ENCODE data around the gene TACC2.

TACC2 gene

GRCh38 chr10:122222638-122223037, 233.7 kb downstream of the TACC2 start:
- H3K27ac ChIP-seq, result no peak overlapping the region
- no peak for TF ChIP-seq CTCF (conservative IDR thresholded peaks at IDR 0.05)

GRCh38 chr10:122224159-122224558, 235.2 kb downstream of the TACC2 start:
- no peak for TF ChIP-seq CTCF (conservative IDR thresholded peaks at IDR 0.05)

GRCh38 chr10:122225330-122225729, 236.4 kb downstream of the TACC2 start:
- H3K27ac ChIP-seq, result no peak overlapping the region
- no peak for TF ChIP-seq CTCF (conservative IDR thresholded peaks at IDR 0.05)

More at GRCh38 chr10:122224159-122224558, 235.2 kb downstream of the TACC2 start:
- H3K27ac ChIP-seq, result no peak overlapping the region

- TF ChIP-seq CTCF (conservative IDR thresholded peaks at IDR 0.05), result no peak
- no peak overlapping the region for H3K27ac ChIP-seq
These were observed 238.8 kb downstream of the TACC2 start for GRCh38 chr10:122227754-122228153.

- H3K27ac ChIP-seq, result no peak overlapping the region
- TF ChIP-seq CTCF (conservative IDR thresholded peaks at IDR 0.05), result no peak
These were observed 240.7 kb downstream of the TACC2 start for GRCh38 chr10:122229666-122230065.

GRCh38 chr10:122230222-122230621, 241.3 kb downstream of the TACC2 start:
- no peak overlapping the region for H3K27ac ChIP-seq
- no peak for TF ChIP-seq CTCF (conservative IDR thresholded peaks at IDR 0.05)

- no peak overlapping the region for H3K27ac ChIP-seq
These were observed 243.8 kb downstream of the TACC2 start for GRCh38 chr10:122232769-122233168.

More at GRCh38 chr10:122232769-122233168, 243.8 kb downstream of the TACC2 start:
- TF ChIP-seq CTCF (conservative IDR thresholded peaks at IDR 0.05), result no peak
